T47D (cell line): Measurements from ENCODE around the gene SPTBN4.

ENCODE experiments used
- DNase-seq, 2 experiments: peaks; one replicate each; pipeline versions ENCODE4 v3.0.0 to v3.0.0-alpha.2; 2011 to 2012; ENCODE audit warnings: low read depth in 1 of 2, low spot score in 1 of 2
- JUND ChIP-seq: IDR thresholded peaks from 2 replicates; pipeline ENCODE4 v1.6.1; 2012; ENCODE audit warnings: low read depth
- in situ Hi-C: cut with HindIII; loops from 2 replicates; pipeline ENCODE4 v1.10.0; 2016; ENCODE audit warnings: low sequenced_read_pairs, low pct_unique_long_range_greater_than_20kb

The SPTBN4 gene

DNA sequence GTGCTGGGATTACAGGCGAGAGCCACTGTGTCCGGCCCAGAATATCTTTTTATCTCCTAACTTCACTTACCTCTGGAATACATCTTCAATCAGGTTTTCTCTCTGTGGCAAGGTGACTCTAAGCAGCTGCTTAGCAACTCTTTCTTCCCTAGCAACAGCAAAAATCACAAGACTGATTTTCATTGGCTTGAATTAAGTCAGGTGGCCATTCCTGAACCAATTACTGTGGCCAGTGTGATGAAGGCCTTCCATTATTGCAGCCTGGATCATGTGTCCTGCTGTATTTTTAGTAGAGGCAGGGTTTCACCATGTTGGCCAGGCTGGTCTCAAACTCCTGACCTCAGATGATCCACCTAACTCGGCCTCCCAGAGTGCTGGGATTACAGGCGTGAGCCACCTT is 125.4 kb downstream of the SPTBN4 start:
- in situ Hi-C loops: no loop called here
- TF ChIP-seq JUND: no peak
- DNase-seq: peak; percentile 60 to 84

DNA sequence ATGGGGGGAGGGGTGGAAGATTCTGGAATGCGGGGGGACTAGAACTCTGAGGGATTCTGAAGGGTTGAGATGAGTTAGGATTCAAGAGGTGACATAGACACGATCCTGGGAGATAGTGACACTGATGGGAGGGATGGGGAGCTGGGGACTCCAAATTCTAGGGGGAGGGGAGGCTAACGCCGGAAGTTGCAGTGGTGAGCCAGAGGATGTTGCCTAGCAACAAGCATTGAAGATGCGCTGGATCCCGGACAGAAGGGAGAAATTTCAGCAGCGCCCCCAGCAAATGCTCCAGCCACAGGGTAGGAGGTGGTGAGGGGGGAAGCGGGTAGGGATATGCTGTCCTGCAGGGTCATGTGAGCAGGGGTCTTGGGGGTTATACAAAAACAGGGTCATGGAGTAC is 127.5 kb downstream of the SPTBN4 start:
- DNase-seq: no peak
- no peak for TF ChIP-seq JUND
- in situ Hi-C loops: no loop called here

DNA sequence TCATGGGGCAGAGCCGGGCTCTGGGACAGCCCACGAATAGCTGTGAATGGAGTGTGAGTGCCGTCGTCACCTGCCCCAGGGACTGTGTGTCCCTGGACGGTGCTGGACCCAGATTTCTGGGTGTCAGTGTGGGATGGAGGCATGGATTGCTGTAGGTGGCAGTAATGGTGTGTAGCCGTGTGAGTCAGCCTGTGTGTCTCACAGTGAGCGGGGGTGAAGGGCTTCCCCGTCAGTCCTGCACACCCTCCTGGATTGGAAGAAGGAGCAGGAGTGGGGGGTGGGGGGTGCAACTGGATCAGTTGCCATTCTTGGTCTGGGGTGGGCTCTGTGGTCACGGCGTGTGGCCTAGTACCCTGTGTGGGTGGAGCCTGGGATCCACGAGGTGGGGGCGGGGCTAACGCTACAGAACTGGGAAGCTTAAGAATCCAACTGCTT is 127.9 kb downstream of the SPTBN4 start:
- DNase-seq: no peak
- TF ChIP-seq JUND: no peak
- in situ Hi-C loops: no loop called here

DNA sequence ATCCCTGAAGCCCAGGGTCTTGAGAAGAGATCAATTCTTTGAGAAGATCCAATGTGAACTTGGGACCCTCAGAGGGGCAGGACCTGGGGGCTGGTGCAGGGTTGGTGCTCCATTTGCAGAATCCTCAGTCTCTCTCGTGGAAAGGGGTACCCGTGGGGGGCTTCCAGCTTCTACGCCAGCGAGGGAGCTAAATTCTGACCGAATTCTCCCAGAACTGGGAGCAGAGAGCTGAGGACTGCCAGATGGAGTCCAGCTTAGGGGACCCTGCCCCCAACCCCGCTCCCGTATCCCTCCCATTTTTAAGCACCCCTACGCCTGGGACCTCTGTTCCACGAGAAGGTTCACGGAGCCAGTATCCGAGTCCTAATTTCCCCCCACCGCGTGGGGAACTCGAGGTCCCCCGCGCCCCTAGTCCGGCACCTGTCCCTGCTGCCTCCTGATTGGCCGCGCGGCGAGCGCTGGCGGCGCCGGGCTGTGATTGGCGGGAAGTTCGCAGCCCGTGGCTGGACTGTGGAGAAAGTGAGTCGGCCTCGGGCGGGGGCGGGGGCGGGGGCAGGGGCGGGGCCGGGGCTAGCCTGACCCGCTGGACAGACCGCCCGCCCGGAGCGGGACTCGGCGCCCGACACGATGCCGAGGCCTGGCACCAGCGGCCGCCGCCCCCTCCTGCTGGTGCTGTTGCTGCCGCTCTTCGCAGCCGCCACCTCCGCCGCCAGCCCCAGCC is 130.0 kb downstream of the SPTBN4 start:
- in situ Hi-C loops: no loop called here
- DNase-seq: peak; percentile 61 to 77
- TF ChIP-seq JUND: no peak

DNA sequence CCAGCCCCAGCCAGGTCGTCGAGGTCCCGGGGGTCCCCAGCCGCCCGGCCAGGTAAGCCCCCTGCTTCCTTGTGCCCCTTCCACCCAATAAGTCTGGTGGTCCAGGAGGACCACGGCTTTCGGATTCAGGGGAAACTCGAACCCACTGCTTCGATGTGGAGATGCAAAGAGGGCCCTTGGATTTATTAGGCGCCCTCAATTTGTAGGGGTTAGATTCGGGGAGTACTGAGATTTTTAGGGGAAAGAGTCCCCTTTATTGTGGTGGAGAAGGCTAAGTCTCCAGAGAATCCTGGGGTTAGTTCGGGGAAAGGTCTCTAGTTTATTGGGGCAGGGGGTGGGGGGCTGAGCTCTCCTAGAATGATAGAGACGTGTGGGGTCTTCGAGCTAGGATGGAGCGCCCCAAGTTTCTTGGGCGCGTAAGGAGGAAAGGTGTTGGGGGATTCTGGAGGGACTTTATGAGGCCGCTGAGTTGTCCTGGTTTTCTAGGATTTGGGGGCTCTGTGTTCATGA is 130.6 kb downstream of the SPTBN4 start:
- in situ Hi-C loops: no loop called here
- no peak for DNase-seq
- no peak for TF ChIP-seq JUND

DNA sequence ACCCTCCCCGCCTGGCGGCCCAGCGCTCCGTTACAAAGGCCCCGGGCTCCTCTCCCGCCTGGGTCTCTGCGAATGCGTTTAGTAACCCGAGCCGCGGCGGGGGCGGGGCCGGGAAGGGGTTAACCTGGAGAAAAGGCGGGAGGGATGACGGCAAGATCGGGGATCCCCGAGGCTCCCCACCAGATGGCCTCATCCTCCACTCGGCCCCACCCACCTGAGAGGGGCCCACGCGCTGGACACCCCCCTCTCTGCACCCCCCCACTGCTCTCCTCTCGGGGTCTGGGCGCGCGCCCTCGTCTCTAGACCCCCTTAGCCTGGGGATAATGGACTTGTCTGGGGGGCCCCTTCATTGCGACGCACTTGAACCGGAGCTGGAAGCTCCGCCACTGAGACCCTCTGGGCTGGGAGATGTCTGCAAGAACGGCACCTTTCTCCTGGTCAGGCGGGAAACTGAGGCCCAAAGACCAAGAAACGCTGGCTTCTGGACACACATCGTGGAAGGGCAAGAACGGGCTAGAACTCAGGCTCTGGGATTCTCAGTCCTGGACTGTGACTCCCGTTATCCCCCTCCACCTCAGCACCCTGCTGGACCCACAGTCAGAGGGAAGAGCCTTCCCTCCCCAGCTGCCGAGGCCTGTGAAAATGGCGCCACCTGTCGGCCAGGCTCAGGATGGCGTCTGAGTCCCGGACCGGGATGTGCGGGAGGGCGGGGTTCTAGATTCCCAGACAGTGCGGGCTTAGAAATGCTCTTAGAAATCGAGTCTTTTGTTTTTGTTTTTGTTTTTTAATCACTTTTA is 131.5 kb downstream of the SPTBN4 start:
- DNase-seq: peak; percentile 77 to 84
- TF ChIP-seq JUND: no peak
- in situ Hi-C loops: no loop called here

DNA sequence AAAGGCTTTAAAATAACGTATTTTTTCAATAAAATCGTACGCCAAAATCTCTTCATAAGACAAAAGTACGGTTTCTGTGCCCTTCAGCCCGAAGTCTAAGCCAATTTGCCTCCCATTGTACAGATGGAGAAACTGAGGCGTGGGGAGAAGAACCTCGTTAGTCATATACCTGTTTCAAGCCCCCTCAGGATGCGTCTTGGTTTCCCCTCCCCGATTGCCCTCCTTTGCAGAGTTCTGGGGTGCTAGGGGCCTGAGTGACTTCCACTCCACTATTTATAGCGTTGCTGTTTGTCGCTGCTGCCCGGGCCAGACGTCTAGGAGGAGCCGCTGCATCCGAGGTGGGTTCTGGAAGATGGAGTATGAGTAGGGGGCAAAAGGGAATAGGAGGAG is 132.1 kb downstream of the SPTBN4 start:
- in situ Hi-C loops: no loop called here
- DNase-seq: no peak
- no peak for TF ChIP-seq JUND

DNA sequence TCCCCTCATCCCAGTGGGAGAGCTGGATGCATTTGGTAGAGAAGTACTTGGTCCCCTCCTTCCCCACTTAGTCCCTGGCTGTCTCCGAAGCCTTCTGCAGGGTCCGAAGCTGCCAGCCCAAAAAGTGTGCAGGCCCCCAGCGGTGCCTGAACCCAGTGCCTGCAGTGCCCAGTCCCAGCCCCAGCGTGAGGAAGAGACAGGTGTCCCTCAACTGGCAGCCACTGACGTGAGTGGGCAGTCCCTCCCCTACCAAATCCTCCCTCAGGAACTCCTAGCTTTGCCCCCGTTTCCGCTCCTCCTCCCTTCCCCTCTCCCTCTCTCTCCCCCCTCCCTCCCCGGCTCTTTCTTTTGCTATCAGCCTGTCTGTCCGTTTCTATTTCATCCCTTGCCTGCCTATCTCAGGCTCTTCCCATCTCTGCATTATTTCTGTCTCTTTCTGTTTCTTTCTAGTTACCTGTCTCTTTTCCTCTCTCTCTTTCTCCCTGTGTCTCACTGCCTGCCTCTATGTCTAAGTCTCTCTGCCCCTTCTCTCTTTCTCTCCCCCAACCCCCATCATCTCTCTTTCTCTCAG is 132.6 kb downstream of the SPTBN4 start:
- DNase-seq: no peak
- in situ Hi-C loops: no loop called here
- TF ChIP-seq JUND: no peak

DNA sequence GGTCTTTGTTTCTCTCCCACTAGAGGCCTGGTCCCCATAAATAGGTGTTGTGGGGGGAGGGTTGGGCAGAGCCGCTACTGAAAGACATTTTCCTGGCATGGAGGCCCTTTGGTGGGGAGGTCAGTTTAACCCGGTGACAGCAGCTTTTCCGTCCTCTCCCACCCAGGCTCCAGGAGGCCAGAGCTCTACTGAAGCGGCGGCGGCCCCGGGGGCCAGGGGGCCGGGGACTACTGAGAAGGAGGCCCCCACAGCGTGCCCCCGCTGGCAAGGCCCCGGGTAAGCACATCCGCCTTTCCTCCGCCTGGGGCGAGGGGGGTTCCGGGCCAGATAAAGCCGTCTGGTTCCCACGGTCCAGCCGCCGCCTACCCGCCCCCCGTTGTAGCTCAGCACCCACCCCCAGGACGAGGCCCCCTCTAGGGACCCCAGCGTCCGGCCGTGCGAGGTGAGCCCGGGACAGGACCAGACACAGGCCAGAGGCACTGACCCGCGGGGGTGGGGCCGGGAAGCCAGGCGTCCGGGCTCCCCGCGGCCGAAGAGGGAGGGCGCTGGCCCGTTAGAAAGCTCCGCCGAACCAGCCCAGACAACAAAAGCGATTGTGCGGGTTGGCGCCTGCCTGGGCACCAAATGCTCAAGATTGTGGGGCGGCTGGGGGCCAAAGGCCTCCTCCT is 133.2 kb downstream of the SPTBN4 start:
- in situ Hi-C loops: no loop called here

DNA sequence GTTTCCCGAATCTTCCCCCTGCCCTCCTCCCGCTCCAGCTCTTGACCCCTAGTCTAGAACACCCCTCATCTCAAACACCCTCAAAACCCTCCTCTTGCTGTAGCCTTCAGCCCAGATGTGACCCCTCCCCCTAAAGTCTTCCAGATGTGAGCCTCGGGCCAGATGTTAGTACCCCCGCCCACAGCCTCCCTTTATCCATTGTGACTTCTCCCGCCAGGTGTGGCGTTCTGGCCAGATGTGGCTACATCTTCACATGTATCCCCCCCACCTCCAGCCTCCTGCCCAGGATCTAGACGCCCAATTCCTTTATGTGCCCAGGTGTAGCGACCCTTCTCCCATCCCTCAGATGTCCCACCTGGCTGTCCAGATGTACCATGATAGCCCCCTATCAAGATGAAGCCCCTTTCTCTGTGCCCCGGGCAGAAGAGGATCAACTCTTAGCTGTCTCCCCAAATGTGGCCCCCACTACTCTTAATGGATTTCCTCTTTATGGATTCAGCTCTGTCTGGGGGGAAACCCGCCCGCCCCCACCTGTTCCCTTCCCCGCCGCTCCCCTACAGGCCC is 133.9 kb downstream of the SPTBN4 start:
- no peak for DNase-seq
- no peak for TF ChIP-seq JUND
- in situ Hi-C loops: no loop called here

More for the DNA sequence above, 133.2 kb downstream of the SPTBN4 start:
- DNase-seq: no peak
- TF ChIP-seq JUND: no peak

DNA sequence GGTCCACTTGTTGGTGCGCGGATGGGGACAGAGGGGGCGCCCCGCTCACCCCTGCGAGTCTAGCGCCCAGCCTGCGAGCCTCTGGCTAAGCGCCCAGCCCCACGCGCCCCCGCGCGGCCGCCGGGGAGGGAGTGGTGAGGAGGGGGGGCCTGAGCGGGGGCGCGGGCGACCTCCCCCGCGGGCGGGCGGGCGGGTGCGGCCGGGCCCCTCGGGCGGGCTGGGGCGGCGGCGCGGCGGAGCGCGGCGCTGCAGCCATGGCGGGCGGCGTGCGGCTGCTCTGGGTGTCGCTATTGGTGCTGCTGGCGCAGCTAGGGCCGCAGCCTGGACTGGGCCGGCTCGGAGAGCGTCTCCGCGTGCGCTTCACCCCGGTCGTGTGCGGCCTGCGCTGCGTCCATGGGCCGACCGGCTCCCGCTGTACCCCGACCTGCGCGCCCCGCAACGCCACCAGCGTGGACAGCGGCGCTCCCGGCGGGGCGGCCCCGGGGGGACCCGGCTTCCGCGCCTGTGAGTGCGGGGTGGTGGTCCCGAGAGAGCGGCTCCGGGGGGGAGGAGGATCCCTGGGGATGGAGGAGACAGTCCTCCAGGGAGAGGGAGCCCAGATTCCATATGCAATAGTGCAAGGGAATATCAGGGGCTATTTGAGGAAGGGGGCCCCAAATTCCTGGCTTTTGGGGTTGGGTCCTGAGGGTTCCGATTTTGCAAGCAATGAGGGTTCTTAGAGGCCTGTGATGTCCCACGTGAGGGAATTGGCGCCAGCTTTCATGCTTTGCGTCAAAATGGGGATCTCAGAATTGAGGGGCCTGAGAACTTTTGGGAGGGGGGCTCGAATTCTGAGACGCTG is 134.6 kb downstream of the SPTBN4 start, which contains the start of gene LTBP4:
LTBP4 (plus strand) TSS at position 236 of the 841 bp plus-strand sequence; CDS start at position 255, 19 bp downstream.
- in situ Hi-C loops: no loop called here
- DNase-seq: no peak
- no peak for TF ChIP-seq JUND
